HFF-Myc (cell line): Measurements from ENCODE around the gene MAPRE3.

ENCODE experiments used
- DNase-seq: peaks from one replicate; pipeline ENCODE4 v3.0.0-alpha.2; 2011; ENCODE audit warnings: low read depth; ENCODE audit errors: extremely low read depth
- H3K4me3 ChIP-seq: replicated peaks from 2 replicates; pipeline ENCODE4 v1.5.1; 2011; ENCODE audit warnings: low read depth, mild to moderate bottlenecking, control low read depth, low read length
- CTCF ChIP-seq: IDR thresholded peaks from 2 replicates; pipeline ENCODE4 v1.5.1; 2012; ENCODE audit warnings: mild to moderate bottlenecking, low read depth, low read length, control low read depth; ENCODE audit errors: missing control alignments

MAPRE3 gene

GRCh38 chr2:26932974-26933373 is 37.5 kb upstream of the MAPRE3 start:
- no peak for DNase-seq
- TF ChIP-seq CTCF = no peak
- no peak overlapping the region for H3K4me3 ChIP-seq

GRCh38 chr2:26933431-26934334 is 36.8 kb upstream of the MAPRE3 start:
- DNase-seq = no peak
- no peak overlapping the region for H3K4me3 ChIP-seq
- no peak for TF ChIP-seq CTCF

DNA sequence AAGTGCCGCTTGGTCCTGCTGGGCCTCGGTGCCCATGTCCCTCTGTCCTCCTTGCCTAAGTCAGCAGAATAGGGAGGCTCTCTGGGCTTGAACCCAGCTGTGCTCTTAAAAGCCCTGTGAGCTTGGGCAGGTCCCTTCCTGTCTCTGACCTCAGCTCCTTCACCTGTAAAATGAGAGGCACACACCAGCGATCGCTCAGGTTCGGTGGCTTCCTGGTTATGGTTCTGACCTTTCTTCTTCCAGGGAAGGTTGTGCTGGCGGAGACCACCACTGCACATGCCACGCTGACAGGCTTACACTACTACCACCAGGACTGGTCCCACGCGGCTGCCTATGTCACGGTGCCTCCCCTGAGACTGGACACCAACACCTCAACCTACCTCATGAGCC is 36.1 kb upstream of the MAPRE3 start:
- no peak for TF ChIP-seq CTCF
- DNase-seq = no peak
- H3K4me3 ChIP-seq = no peak overlapping the region

DNA sequence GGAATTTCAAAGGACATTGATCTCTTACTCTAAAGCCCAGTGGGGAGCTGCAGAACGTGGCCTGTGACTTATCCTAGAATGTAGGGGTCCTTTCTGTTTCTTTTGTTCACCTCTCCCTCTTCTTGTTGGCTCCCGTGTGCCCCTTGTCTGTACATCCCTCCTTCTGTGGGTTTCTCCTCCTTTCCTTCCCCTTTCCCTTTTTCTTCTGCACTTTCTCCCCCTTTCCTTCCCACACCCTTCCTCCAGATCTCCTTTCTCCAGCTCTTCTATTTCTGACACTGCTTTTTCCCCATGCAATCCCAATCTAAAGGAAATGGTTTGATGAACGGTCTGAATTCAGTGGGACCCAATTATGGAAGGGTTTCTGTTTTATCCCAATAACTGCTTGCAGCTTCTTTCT is 35.5 kb upstream of the MAPRE3 start:
- H3K4me3 ChIP-seq = no peak overlapping the region
- no peak for TF ChIP-seq CTCF
- DNase-seq = no peak

DNA sequence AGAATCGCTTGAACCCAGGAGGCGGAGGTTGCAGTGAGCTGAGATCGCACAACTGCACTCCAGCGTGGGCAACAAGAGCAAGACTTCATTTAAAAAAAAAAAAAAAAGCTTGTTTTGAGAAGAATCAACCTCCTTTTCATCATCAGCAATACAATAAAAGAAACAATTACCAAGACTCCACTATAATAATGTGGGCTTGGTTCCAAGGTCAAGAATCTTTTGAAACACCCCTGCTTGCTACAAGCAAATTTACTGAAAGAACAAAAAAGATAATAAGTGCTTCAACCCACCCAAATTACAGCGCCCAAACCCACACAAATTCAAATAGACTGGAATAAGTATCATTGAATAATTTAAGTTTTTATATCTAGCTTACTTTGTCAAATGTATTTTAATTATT is 33.6 kb upstream of the MAPRE3 start:
- H3K4me3 ChIP-seq = no peak overlapping the region
- no peak for DNase-seq
- TF ChIP-seq CTCF = no peak

DNA sequence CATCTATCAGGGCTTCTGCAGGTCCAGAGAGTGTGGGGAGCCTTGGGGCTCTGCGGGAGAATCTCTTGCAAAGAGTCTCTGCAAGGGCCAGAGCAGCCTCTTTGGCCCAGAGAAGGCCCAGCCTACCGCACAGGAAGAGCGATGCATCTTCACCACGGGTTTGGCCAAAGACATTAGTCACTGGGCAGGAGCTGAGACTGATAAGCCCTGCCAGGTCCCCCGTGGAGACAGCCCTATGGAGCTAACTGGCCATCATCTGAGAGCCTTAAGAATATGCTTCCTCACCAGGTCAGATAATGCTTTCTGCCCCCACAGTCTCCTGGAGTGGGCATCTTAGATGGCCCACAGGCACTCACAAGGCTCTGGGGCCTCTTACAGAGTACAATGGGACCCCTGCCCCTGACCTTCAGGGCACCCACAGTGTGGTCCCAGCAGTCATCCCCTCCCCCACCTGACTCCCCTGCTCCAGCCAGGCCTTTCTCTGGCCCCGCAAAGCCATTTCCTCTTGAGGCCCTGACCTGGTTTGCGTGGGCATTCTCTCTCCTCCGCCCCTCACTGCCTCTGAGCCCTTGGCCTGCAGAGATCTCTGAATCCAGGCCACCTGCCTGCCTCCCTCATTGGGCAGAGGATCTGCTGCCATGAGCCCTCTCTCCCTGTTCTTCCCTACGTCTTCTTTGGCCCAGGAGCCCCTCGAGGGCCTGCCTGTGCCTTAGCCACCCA is 31.9 kb upstream of the MAPRE3 start:
- H3K4me3 ChIP-seq = no peak overlapping the region
- TF ChIP-seq CTCF = no peak
- no peak for DNase-seq
